GM12875 (cell line): ENCODE results near the gene TMEM94.
"Not testable (repeated sequence)": the region's sequence is repeated elsewhere in the genome, so short reads cannot be mapped to it uniquely, and the experiment has no call there.

Experiments
- H3K4me3 ChIP-seq: one replicate; pipeline ENCODE4 v1.5.1; 2011; ENCODE audit warnings: low read depth, low read length, control low read depth
- TF ChIP-seq, protein P1 (sequence below): IDR thresholded peaks from 2 replicates; pipeline ENCODE4 v1.5.1; 2011; ENCODE audit warnings: low read depth, mild to moderate bottlenecking, control low read depth, inconsistent platforms, low read length, moderate library complexity, borderline replicate concordance; ENCODE audit not compliant: insufficient read depth

Gene TMEM94

GRCh38 chr17:75474736-75475135, 18.3 kb downstream of the TMEM94 start:
- H3K4me3 ChIP-seq: no peak overlapping the region
- TF ChIP-seq, protein P1, sequence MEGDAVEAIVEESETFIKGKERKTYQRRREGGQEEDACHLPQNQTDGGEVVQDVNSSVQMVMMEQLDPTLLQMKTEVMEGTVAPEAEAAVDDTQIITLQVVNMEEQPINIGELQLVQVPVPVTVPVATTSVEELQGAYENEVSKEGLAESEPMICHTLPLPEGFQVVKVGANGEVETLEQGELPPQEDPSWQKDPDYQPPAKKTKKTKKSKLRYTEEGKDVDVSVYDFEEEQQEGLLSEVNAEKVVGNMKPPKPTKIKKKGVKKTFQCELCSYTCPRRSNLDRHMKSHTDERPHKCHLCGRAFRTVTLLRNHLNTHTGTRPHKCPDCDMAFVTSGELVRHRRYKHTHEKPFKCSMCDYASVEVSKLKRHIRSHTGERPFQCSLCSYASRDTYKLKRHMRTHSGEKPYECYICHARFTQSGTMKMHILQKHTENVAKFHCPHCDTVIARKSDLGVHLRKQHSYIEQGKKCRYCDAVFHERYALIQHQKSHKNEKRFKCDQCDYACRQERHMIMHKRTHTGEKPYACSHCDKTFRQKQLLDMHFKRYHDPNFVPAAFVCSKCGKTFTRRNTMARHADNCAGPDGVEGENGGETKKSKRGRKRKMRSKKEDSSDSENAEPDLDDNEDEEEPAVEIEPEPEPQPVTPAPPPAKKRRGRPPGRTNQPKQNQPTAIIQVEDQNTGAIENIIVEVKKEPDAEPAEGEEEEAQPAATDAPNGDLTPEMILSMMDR: no peak

DNA sequence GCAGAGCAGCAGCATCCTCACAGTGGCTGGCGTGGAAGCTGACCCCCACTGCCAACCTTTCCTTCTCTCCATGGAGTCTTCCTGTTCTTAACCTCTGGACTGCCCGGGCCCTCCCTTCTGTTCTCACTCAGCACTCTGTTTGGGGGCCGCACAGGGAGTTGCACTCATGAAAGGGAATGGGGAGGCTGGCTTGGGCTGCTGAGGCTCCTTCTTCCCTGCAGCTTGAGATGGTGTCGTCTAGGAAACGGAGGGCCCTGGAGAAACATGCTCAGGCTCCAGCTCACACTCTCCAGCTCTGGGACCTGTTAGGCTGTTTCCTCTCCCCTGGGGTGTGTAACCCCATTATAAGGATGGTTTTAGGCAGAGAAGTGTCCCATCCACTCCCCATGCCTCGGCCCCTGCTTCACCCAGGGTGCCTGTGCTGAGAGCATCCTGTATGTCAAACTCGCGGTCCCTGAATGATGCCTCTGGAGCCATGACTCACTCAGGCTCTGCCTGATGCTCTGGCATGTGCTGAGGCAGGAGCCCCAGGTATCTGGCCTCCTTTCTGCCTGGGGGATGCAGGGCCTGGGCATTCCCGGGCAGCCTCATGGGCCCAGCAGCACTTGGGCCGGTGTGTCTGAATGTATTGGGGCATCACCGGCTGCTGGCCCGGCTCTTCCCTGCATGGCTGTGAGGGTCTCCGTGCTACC, 18.9 kb downstream of the TMEM94 start:
- H3K4me3 ChIP-seq: no peak overlapping the region
- TF ChIP-seq, protein P1: no peak

DNA sequence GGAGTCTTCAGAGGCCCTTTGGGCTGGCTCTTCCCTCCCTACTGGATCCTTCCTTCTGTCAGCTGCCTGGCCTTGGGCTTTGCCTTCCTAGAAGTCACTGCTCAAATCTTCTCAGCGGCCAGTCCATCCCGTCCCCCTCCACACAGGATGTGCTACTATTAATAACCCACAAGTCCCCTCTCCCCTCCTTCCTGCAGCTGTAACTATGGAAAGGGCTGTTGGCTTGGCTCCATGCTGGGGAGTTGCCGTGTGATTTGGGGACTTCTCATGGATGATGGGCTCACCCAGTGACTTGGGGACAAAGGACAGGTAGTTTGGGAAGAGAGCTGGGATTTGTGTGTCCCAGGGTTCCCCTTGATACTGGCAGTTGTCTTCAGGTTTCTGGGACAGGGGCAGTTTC, 19.4 kb downstream of the TMEM94 start:
- no peak overlapping the region for H3K4me3 ChIP-seq
- TF ChIP-seq, protein P1: no peak

GRCh38 chr17:75476271-75476671, 19.8 kb downstream of the TMEM94 start:
- no peak overlapping the region for H3K4me3 ChIP-seq
- TF ChIP-seq, protein P1: no peak

DNA sequence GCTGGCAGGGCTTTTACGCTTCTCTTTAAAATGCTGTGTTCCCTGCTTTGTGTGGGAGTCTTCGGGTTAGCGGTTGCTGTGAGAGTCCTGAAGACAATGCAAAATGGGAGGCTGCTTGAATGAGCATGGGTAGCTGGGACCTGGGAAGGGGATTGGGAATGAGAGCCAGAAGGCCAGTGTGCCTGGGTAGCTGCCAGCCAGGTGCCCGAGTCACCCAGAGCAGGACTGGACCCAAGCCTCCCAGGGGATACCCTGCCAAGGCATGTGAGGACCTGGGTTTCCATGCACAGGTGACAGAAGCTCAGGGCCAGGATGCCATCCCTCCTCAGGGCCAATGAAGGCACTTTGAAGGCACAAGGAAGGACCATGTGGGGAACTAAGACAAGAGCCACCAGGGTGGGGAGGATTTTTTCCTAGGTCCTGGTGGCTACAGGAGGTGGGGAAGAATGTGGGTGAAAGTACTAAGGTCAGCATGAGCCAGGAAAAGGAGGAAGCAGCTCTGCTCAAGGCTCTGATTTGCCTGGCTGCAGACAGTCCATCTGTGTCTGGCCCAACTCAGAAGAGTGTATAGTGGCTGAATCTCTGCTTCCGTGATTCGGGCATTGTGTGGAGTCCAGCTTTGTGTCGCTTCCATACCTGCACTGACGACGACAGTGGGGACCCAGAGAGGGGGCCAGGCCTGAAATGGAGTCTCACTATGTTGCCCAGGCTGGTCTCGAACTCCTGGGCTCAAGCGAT, 20.5 kb downstream of the TMEM94 start:
- H3K4me3 ChIP-seq: no peak overlapping the region
- TF ChIP-seq, protein P1: no peak

- H3K4me3 ChIP-seq: not testable (repeated sequence)
Observed at GRCh38 chr17:75477490-75477862, 21.0 kb downstream of the TMEM94 start.

DNA sequence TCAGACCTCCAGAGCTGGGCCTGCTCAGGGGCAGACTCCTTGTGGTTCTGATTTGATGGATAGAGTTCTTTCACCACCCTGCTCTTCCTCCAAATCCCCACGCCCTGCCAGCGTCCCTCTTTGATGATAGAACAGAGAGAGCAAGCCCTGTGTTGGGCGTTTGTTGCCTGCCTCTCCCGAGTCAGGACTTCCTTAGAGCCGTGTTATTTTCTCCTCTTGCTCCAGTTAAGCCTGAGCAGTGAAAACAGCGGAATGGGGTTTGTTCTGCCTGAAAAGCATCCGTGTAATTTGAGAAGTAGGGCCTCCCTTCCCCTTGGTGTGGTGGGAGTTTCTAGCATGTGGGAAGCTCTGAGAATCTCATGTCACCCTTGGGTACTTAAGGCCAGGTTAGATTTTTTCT, 22.1 kb downstream of the TMEM94 start:
- H3K4me3 ChIP-seq: no peak overlapping the region
- TF ChIP-seq, protein P1: no peak

GRCh38 chr17:75480281-75480680, 23.8 kb downstream of the TMEM94 start:
- no peak overlapping the region for H3K4me3 ChIP-seq
- TF ChIP-seq, protein P1: no peak
